B cell (primary cell): ENCODE results near the gene SMIM21. TPM values are rescaled to one million over a fixed set of nuclear protein-coding genes. Genes with fewer than 3 reads are reported as not detected.

Experiments used
- ATAC-seq: fragments of 200-7000 bp; cut with Tn5 transposase; one replicate; pipeline ENCODE4 v1.10.0; 2021; ENCODE audit warnings: low read depth, mild to moderate bottlenecking, moderate number of reproducible peaks, moderate library complexity
- CTCF ChIA-PET: fragments of 350-600 bp; sonication (Branson Sonifier 250); formaldehyde crosslinking; loops from one replicate; lab custom pipeline; 2021; ENCODE audit warnings: antibody characterized with exemption, inconsistent platforms; lab: Charles Lee
- POLR2A ChIA-PET: fragments of 350-600 bp; sonication (Branson Sonifier 250); formaldehyde crosslinking; loops from one replicate; lab custom pipeline; 2021; ENCODE audit warnings: antibody characterized with exemption; lab: Charles Lee
- DNase-seq: peaks from one replicate; pipeline ENCODE4 v3.0.0; 2013
- H2AFZ ChIP-seq: 2 replicates; pipeline ENCODE4 v1.6.1; 2012; ENCODE audit warnings: mild to moderate bottlenecking, low read depth, low read length; ENCODE audit not compliant: insufficient read depth, poor library complexity, severe bottlenecking
- H3K27ac ChIP-seq, 2 donors: 1 replicate in 1 of 2; 2 replicates in 1 of 2; pipeline ENCODE4 v1.5.1; 2012 to 2013; ENCODE audit warnings: low read length in 2 of 2, mild to moderate bottlenecking in 2 of 2, moderate library complexity in 1 of 2
- H3K27me3 ChIP-seq, 4 experiments: fragments of 200-600 bp in 1 of 4; sonication (generic) in 1 of 4; replicated peaks in 1 of 4; 1 replicate in 2 of 4; 2 replicates in 2 of 4; pipeline versions ENCODE4 v1.6.1 to v1.7.0; 2013 to 2016; ENCODE audit warnings: low read length in 3 of 4, mild to moderate bottlenecking in 2 of 4, mixed read lengths in 1 of 4, moderate library complexity in 1 of 4; ENCODE audit not compliant: insufficient read depth in 4 of 4, control insufficient read depth in 3 of 4; ENCODE audit errors: control extremely low read depth in 1 of 4
- H3K36me3 ChIP-seq, 2 experiments: replicated peaks in 1 of 2; 1 replicate in 1 of 2; 2 replicates in 1 of 2; pipeline versions ENCODE4 v1.6.1 to v1.7.1; 2013; ENCODE audit warnings: low read length in 1 of 2; ENCODE audit not compliant: insufficient read depth in 2 of 2, control insufficient read depth in 1 of 2; ENCODE audit errors: control extremely low read depth in 1 of 2, extremely low read depth in 1 of 2
- H3K4me1 ChIP-seq, 2 donors: fragments of 200-600 bp in 1 of 2; sonication (generic) in 1 of 2; 1 replicate in 1 of 2; 2 replicates in 1 of 2; pipeline versions ENCODE4 v1.5.1 to v1.6.1; 2013 to 2017; ENCODE audit warnings: low read length in 2 of 2; ENCODE audit not compliant: control insufficient read depth in 2 of 2, insufficient read depth in 2 of 2
- H3K4me2 ChIP-seq: replicated peaks from 2 replicates; pipeline ENCODE3; 2012; ENCODE audit warnings: mild to moderate bottlenecking, low read depth, low read length; ENCODE audit not compliant: poor library complexity, severe bottlenecking
- H3K4me3 ChIP-seq, 5 experiments: fragments of 200-600 bp in 1 of 5; sonication (generic) in 1 of 5; 1 replicate in 3 of 5; 2 replicates in 2 of 5; pipeline versions ENCODE4 v1.5.1 to v1.7.0; 2011 to 2016; ENCODE audit warnings: low read length in 4 of 5, mild to moderate bottlenecking in 4 of 5, low read depth in 2 of 5, control low read depth in 1 of 5, moderate library complexity in 1 of 5; ENCODE audit not compliant: insufficient read depth in 1 of 5; ENCODE audit errors: control extremely low read depth in 1 of 5, extremely low read depth in 1 of 5
- H3K79me2 ChIP-seq: fragments of 200-600 bp; sonication (generic); one replicate; pipeline ENCODE4 v1.6.0; 2016; ENCODE audit warnings: low read length; ENCODE audit not compliant: control insufficient read depth, insufficient read depth
- H3K9ac ChIP-seq: fragments of 200-600 bp; sonication (generic); 2 replicates; pipeline ENCODE4 v1.6.1; 2017; ENCODE audit warnings: mild to moderate bottlenecking, low read length, moderate library complexity
- H3K9me3 ChIP-seq, 3 donors: one replicate each; pipeline versions ENCODE4 v1.6.1 to v1.7.1; 2013; ENCODE audit warnings: low read length in 2 of 3; ENCODE audit not compliant: control insufficient read depth in 2 of 3, insufficient read depth in 1 of 3; ENCODE audit errors: control extremely low read depth in 1 of 3
- H4K20me1 ChIP-seq: 2 replicates; pipeline ENCODE4 v1.6.0; 2012; ENCODE audit warnings: mild to moderate bottlenecking, low read length; ENCODE audit not compliant: insufficient read depth, control insufficient read depth, poor library complexity, severe bottlenecking
- H3K27ac Mint-ChIP-seq: one replicate; pipeline ENCODE4 v1.8.0; 2021; ENCODE audit warnings: mixed read lengths
- H3K27me3 Mint-ChIP-seq: one replicate; pipeline ENCODE4 v1.8.0; 2021; ENCODE audit warnings: mixed read lengths
- H3K4me1 Mint-ChIP-seq: one replicate; pipeline ENCODE4 v1.8.0; 2021; ENCODE audit warnings: mixed read lengths
- H3K4me3 Mint-ChIP-seq: one replicate; pipeline ENCODE4 v1.8.0; 2021; ENCODE audit warnings: mixed read lengths
- H3K9me3 Mint-ChIP-seq: one replicate; pipeline ENCODE4 v1.8.0; 2022; ENCODE audit warnings: mixed read lengths; ENCODE audit not compliant: insufficient read depth
- CTCF ChIP-seq: fragments of 200-600 bp; IDR thresholded peaks from one replicate; pipeline ENCODE4 v1.8.0; 2022; ENCODE audit warnings: antibody characterized with exemption, mild to moderate bottlenecking
- EZH2 ChIP-seq: IDR thresholded peaks from 2 replicates; pipeline ENCODE4 v1.6.1; 2012; ENCODE audit warnings: borderline replicate concordance, low read depth, mild to moderate bottlenecking, moderate library complexity, low read length; ENCODE audit not compliant: insufficient read depth, poor library complexity, severe bottlenecking
- WGBS: methylation state at CpG from one replicate; pipeline ENCODE4 v1.1.5; 2013; ENCODE audit warnings: missing lambda C conversion rate; ENCODE audit not compliant: insufficient coverage; 5-methylcytosine and 5-hydroxymethylcytosine counted together
- intact Hi-C: fragments of 100-400 bp; cut with micrococcal nuclease; formaldehyde crosslinking; loops from one replicate; pipeline ENCODE4 v1.10.0; 2022
- polyA plus RNA-seq: library from polyadenylated mRNA; depleted of rRNA; stranded (reverse); fragments of >200 nt; gene quantifications from 2 replicates; pipeline ENCODE4 v1.2.3, GENCODE V29; 2012
- total RNA-seq, 2 donors: library from RNA; stranded (reverse); fragments of 120-200 nt in 1 of 2; gene quantifications; 1 replicate in 1 of 2; 2 replicates in 1 of 2; pipeline versions ENCODE4 v1.2.3 to v1.2.4, GENCODE V29; 2013 to 2022

The SMIM21 gene
- total and polyA plus RNA-seq, 2 donors (not counting 1 experiment from before 2014, with no cell fraction given) = not detected

DNA sequence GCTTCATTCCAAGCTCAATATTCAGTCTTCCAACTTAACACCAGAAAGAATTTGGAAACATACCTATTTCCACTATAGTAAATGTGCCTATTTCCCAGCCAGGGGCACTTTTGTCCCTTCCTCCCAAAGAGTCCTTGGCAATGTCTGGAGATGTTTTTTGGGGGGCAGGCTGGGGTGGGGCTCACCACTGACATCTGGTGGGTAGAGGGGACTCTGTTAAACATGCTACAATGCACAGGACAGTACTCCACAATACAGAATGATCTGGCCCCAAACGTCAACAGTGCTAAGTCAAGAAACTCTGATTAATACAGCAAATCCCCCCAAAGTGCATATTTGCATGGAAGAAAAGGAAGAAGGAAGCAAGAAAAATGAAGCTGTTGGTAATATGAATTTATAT, 61.7 kb downstream of the SMIM21 start:
- Mint-ChIP-seq H3K27ac (no peak overlapping the region), H3K9me3 (no peaks in the 10 kb centered on the region), H3K27me3 (peaks cover 3% of the 10 kb centered on the region), H3K4me3 (no peak overlapping the region), H3K4me1 (no peaks in the 10 kb centered on the region)
- Histone ChIP-seq H3K36me3 (no peaks in the 10 kb centered on the region), H3K9me3 (peaks cover 0 to 3% (median 0%) of the 10 kb centered on the region in 3 donors), H3K79me2 (no peaks in the 10 kb centered on the region), H3K27ac (no peak overlapping the region), H3K9ac (no peak overlapping the region), H4K20me1 (no peaks in the 10 kb centered on the region), H3K4me2 (no peak overlapping the region), H3K4me3 (no peak overlapping the region), H2AFZ (no peak overlapping the region), H3K4me1 (no peaks in the 10 kb centered on the region), H3K27me3 (no peaks in the 10 kb centered on the region)
- no CpG with 5 or more reads among the region's 1 CpG for WGBS
- intact Hi-C loops = loop anchor here (5.0 kb wide), 1 partner anchor 469 kb away; no protein-coding TSS in a partner anchor
- ATAC-seq = no peak
- ChIA-PET CTCF (interaction anchor here (1.4 kb wide), 1 partner anchor 193 kb away, joined by 3 read pairs; no protein-coding TSS in a partner anchor), POLR2A (no interaction called here)
- peak; percentile 21 for DNase-seq
- no peak for TF ChIP-seq EZH2
- peak; percentile 26 for TF ChIP-seq CTCF

- no peak overlapping the region for H3K9ac ChIP-seq
- Mint-ChIP-seq H3K27me3 (peaks cover 3% of the 10 kb centered on the region), H3K4me3 (no peak overlapping the region), H3K27ac (no peak overlapping the region), H3K4me1 (no peaks in the 10 kb centered on the region), H3K9me3 (no peaks in the 10 kb centered on the region)
- no peak overlapping the region for H3K27ac ChIP-seq
- WGBS = 96% methylated on average over 6 of the region's 7 CpGs
- H2AFZ ChIP-seq = no peak overlapping the region
- POLR2A ChIA-PET = no interaction called here
- H3K9me3 ChIP-seq = peaks cover 0 to 5% (median 0%) of the 10 kb centered on the region in 3 donors
- H3K4me1 ChIP-seq = no peaks in the 10 kb centered on the region
- intact Hi-C loops = loop anchor here (5.0 kb wide), 1 partner anchor 468 kb away; no protein-coding TSS in a partner anchor
- no peak for DNase-seq
- H3K79me2 ChIP-seq = no peaks in the 10 kb centered on the region
- H3K4me2 ChIP-seq = no peak overlapping the region
- CTCF ChIA-PET = interaction anchor here (1.4 kb wide), 1 partner anchor 192 kb away, joined by 3 read pairs; no protein-coding TSS in a partner anchor
- H3K4me3 ChIP-seq = no peak overlapping the region
- TF ChIP-seq CTCF (no peak), EZH2 (no peak)
- no peaks in the 10 kb centered on the region for H4K20me1 ChIP-seq
- H3K36me3 ChIP-seq = no peaks in the 10 kb centered on the region
- H3K27me3 ChIP-seq = no peaks in the 10 kb centered on the region
- ATAC-seq = no peak
Measured at GRCh38 chr18:75365254-75365629, 62.3 kb downstream of the SMIM21 start.
